Stimulated activated CD4-positive, alpha-beta T cell treated with anti-CD3 and anti-CD28 coated beads, Interleukin-2, amount 100 ng/mL, for 24 hours (primary cell): ENCODE data around the gene FAM118A.
"Not testable (repeated sequence)": the region's sequence is repeated elsewhere in the genome, so short reads cannot be mapped to it uniquely, and the experiment has no call there.

Experiments used
- DNase-seq, 2 donors: peaks; one replicate each; pipeline ENCODE4 v3.0.0-alpha.2; 2020

FAM118A gene

DNA sequence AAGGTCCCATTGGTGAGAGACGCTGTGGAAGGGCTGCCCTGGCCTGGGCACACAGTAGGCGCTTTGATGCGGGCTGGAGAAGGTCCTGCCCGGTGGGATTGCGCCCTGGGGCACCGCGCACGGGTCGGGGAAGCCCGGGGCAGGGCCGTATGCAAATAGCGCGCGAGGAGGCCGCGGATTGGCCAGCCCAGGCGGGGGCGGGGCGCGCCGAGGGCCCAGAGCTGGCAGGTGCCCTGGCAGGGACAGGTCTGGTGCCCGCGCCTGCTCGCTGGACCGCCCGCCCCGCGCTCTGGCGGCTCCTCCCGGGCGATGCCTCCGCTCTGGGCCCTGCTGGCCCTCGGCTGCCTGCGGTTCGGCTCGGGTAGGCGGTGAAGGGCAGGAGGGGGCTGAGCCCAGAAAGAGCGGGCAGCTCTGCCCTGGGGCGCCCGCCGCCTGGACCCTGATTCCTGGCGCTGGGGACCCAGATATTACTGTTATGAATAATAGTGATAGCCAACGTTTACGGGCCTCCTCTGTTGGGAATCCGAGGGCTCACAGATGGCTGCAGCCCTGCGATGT, 24.9 kb upstream of the FAM118A start, which contains the start of gene UPK3A:
Gene UPK3A (plus strand): TSS at position 245 of the 558 bp plus-strand sequence. CDS start 65 bp downstream, at position 310.
- peak; percentile 60 to 73 for DNase-seq

GRCh38 chr22:45285263-45286058, 24.3 kb upstream of the FAM118A start:
- no peak for DNase-seq

GRCh38 chr22:45286854-45287551, 22.7 kb upstream of the FAM118A start:
- no peak for DNase-seq

- no peak for DNase-seq
These were observed 19.3 kb upstream of the FAM118A start for GRCh38 chr22:45290410-45290936.

GRCh38 chr22:45291061-45291930, 18.4 kb upstream of the FAM118A start:
- DNase-seq, result no peak

- DNase-seq, result no peak
These were observed 17.8 kb upstream of the FAM118A start for GRCh38 chr22:45291931-45292290.

- no peak for DNase-seq
These were observed 16.8 kb upstream of the FAM118A start for GRCh38 chr22:45292731-45293442.

DNA sequence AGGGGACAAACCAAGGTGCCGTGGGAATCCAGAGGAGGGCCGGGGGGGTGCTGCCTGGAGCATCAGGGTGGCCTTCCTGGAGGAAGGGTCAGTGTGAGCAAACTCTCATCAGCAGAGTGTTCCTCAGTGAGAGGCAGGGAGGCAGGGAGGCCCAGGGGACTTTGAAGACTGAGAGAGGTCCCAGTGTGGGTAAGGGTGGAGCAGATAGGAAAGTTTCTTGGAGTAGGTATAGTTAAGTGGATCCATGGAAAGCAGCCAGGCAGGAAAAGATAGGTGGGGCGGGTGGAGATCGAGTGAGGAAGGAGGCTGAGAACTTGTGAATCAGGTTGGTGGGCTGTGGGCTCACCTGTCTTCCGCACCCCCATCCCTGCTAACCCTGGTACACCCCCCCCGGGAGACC, 15.7 kb upstream of the FAM118A start:
- DNase-seq, result no peak

- DNase-seq, result not testable (repeated sequence)
These were observed 14.7 kb upstream of the FAM118A start for GRCh38 chr22:45295004-45295403.

- no peak for DNase-seq
These were observed 14.2 kb upstream of the FAM118A start for GRCh38 chr22:45295492-45295891.

- DNase-seq, result no peak
These were observed 13.0 kb upstream of the FAM118A start for GRCh38 chr22:45296628-45297297.

DNA sequence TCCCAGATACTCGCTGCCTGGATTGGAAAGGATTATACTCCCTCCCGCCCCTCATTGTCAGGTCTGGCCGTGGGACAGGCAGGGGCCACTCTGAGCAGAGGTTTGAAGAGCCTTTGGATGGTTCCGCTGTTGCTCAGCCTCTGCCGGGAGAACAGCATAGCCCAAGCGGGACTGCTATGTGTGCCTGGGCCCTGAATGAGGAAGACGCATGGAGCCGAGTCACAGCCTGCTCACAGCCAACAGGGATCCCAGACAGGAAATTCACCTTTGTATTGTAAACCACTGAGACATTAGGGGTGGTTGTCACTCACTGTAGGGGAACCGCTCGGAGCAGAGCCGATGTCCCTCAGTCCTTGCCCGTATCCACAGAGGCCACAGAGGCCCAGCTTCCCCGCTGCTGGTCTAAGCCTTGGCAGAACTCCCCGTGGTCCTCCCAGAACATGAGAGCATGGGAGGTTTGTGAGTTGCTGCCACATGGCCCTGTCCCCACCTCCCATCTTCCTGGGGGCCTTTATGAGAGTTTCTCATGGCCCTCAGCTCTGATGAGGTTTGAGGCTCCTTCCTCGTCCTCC, 10.7 kb upstream of the FAM118A start:
- no peak for DNase-seq

DNA sequence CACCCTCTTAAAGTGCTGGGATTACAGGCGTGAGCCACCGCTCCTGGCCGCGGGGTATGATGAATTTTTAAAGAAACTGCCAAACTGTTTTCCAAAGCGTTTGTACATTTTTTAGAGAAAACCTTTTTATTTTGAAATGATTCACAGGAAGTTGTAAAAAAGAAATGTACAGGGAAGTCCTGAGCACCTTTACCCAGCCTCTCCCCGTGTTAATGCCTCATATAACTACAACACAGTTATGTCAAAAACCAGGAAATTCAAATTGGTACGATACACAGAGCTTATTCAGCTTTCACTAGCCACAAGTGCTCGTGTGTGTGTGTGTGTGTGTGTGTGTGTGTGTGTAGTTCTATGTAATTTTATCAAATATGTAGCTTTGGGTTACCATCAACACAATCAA, 7.0 kb upstream of the FAM118A start:
- no peak for DNase-seq

- no peak for DNase-seq
These were observed 6.6 kb upstream of the FAM118A start for GRCh38 chr22:45303181-45303580.

DNA sequence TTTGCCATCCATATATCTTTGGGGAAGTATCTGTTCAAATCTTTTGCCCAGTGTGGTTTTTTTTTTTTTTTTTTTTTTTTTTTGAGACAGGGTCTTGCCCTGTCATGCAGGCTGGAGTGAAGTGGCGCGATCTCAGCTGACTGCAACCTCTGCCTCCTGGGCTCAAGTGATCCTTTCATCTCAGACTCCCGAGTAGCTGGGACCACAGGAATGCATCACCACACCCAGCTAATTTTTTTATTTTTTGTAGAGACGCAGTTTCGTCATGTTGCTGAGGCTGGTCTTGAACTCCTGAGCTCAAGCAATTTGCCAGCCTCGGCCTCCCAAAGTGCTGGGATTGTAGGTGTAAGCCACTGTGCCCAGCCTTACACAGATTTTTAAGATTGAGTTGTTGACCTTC, 4.8 kb upstream of the FAM118A start:
- DNase-seq, result no peak

DNA sequence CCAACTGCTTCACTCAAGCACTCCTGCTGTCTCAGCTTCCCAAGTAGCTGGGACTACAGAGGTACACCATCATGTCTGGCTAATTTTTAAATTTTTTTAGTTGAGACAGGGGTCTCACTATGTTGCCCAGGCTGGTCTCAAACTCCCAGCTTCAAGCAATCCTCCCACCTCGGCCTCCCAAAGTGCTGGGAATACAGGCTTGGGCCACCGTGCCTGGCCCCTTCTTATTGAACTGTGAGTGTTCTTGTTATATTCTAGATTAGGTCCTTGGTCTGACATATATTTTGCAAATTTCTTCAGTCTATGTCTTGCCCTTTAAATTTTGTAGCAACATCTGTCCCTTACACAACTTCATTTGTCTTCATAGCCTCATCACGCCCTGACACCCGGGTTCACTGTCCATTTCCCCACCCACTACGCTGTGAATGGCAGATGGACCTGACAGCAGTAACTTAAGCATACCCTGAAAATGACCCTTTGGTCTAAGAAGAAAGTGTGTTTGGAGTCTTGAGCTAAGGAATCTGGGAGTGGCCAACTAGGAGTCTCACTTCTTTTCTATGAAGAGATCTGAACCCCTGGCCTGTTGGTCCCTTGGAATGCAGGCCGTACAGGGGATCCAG, 4.2 kb upstream of the FAM118A start:
- DNase-seq, result no peak

DNA sequence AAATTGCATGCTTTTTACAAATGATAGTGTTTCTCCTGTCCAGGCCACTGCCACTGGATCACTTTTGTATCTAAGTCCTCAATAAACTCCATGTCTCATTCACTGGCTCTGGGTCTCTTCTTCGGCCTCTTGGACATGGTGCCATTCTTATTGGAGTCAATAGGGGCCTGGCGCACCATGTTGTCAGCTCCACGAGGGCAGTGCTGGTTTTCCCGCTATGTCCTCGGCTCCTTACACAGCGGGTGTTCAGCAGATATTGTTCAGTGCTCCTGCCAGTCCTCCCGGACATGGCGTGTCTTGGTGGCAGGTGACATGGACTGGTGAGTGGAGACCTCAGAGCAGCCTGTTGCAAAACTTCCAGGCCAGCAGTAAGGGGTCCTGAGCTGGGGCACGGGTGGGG, 3.6 kb upstream of the FAM118A start:
- DNase-seq, result no peak

DNA sequence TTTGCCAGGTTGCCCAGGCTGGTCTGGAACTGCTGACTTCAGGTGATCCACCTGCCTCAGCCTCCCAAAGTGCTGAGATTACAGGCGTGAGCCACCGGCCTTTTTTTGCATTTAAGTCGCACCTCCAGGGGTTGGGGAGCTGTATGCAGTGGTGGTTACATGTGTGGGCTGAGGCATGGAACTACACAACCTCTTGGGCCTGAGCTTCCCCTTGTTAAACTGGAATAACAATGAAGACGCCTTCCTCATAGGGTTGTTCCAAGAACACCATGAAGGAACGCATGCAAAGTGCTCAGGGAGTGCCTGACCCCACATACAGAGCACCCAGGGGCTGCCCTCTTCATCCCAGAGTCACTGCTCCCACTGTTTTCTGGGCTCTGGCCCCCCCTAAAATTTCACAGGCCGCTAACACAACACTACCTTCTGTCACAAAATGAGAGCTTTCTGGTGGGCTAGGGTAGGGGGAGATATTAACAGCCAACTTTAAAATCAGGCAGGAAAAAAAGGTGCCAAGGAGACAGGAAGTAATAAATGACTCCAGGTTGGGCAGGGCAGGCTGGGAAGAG, 1.3 kb upstream of the FAM118A start:
- DNase-seq, result no peak

DNA sequence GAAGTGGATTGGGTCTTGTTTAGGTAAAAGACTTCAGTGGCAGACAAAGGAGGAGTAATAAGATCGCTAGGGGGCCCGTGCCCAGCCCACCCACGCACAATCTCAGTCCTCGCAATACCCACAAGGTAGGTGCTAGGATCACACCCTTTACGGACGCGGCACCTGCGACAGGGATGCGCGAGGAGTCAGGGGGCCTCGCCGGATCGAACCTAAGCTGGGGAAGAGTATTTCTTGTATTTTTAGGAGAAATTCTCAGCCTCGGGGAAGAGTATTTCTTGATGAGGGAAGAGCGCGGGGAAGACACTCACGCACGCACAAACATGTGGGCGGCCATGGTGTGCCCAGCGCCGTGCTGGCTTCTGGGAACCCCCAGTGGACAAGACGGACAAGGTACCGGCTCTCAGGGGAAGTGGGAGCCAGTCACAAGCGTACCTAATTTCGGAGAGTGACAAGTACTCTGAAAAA, 745 bp upstream of the FAM118A start:
- peak in 1 of 2 donors; percentile 33 for DNase-seq

DNA sequence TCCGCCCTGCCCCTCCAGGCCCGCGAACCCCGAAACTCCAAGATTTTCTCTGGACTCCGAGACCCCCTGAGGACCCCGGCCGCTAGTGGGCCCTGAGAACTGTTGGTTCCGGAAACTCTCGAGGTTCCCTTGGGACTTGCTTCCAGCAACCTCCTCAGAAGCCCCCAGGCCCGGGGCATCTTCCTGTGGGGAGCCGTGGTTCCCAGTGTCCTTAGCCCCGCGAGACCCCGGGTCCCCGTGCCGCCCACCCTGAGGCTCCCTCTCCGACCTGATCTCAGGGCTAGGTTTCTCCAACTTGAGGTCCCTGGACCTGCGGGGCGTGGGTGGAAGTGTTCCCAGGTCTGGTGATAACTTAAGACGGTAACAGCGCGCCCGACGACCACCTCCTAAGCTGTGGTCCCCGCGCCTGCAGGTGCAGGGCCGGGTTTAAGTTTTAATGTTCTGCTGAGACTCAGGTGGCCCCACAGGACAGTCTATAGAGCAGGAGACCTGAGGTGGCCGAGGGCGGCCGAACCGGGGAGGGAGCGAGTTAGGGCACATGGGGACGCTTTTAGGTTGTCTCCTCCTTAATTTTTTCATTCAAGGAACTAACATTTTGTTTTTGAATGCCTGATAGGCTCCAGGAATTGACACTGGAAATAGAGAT, 720 bp downstream of the FAM118A start:
- peak; percentile 28 to 40 for DNase-seq
